Heart right ventricle (tissue), 16 donors: ENCODE measurements around the gene LCNL1. TPM values are rescaled to one million over a fixed set of nuclear protein-coding genes. Genes with fewer than 3 reads are reported as not detected.
A peak's percentile ranks its signal among the peaks of the same experiment; 100 is the strongest.

Experiments
- ATAC-seq, 8 donors: fragments of 200-7000 bp; cut with Tn5 transposase; one replicate each; pipeline ENCODE4 v1.9.1; 2020; ENCODE audit warnings: mild to moderate bottlenecking in 8 of 8, moderate library complexity in 8 of 8, moderate number of reproducible peaks in 1 of 8
- DNase-seq, 2 donors: peaks; one replicate each; pipeline ENCODE4 v3.0.0-alpha.2; 2020
- H3K27ac ChIP-seq, 10 donors: fragments of 200-600 bp; sonication (generic) in 2 of 10; one replicate each; pipeline versions ENCODE4 v1.5.0 to v1.8.0; 2020 to 2022; ENCODE audit warnings: mild to moderate bottlenecking in 3 of 10
- H3K27me3 ChIP-seq, 7 donors: fragments of 200-600 bp; one replicate each; pipeline ENCODE4 v1.8.0; 2021 to 2022; ENCODE audit warnings: mild to moderate bottlenecking in 2 of 7
- H3K36me3 ChIP-seq, 9 donors: fragments of 200-600 bp; sonication (generic) in 1 of 9; one replicate each; pipeline versions ENCODE4 v1.5.0 to v1.8.0; 2020 to 2022; ENCODE audit warnings: mild to moderate bottlenecking in 2 of 9
- H3K4me1 ChIP-seq, 9 donors: fragments of 200-600 bp; sonication (generic) in 1 of 9; one replicate each; pipeline versions ENCODE4 v1.5.0 to v1.8.0; 2020 to 2022; ENCODE audit warnings: mild to moderate bottlenecking in 4 of 9
- H3K4me3 ChIP-seq, 10 donors: fragments of 200-600 bp; sonication (generic) in 2 of 10; one replicate each; pipeline versions ENCODE4 v1.5.0 to v1.8.0; 2020 to 2022; ENCODE audit warnings: mild to moderate bottlenecking in 7 of 10, moderate library complexity in 2 of 10
- H3K9me3 ChIP-seq, 11 donors: fragments of 200-600 bp in 10 of 11; sonication (generic) in 2 of 11; one replicate each; pipeline versions ENCODE4 v1.5.0 to v1.8.0; 2013 to 2022; ENCODE audit warnings: mild to moderate bottlenecking in 2 of 11, control low read depth in 1 of 11, moderate library complexity in 1 of 11
- WGBS, 2 donors: extraction: QIAGEN DNeasy Blood & Tissue Kit; methylation state at CpG; one replicate each; pipeline ENCODE4 v1.1.7; 2013; ENCODE audit warnings: inconsistent platforms in 1 of 2; 5-methylcytosine and 5-hydroxymethylcytosine counted together
- intact Hi-C, 10 donors: fragments of 100-400 bp; cut with DNase I; formaldehyde crosslinking; loops; one replicate each; pipeline versions ENCODE4 v1.11.1 to v1.14.2; 2022
- polyA plus RNA-seq, 2 donors: library from polyadenylated mRNA; stranded (reverse); fragments of 200-250 nt; gene quantifications; one replicate each; pipeline ENCODE4 v1.2.3, GENCODE V29; 2013
- total RNA-seq, 10 donors: library from RNA; stranded (reverse); fragmentation: NEBNext Ultra II Directional in 3 of 10; extraction: Animal tissue kit (Norgen Biotek cat#: 25700) in 3 of 10; gene quantifications; one replicate each; pipeline versions ENCODE4 v1.2.1 to v1.2.4, GENCODE V29; 2021 to 2023
- TF ChIP-seq, protein P1 (sequence below), 9 donors: fragments of 200-600 bp; sonication (generic) in 2 of 9; IDR thresholded peaks; one replicate each; pipeline versions ENCODE4 v1.5.0 to v1.8.0; 2021 to 2022; ENCODE audit warnings: antibody characterized with exemption in 9 of 9, mild to moderate bottlenecking in 5 of 9, moderate library complexity in 1 of 9
- donor health status: Arrhythmogenic right ventricular cardiomyopathy.
- donor health status: ischemic (EF 13 %, LVEDD 7.1; RV severe dilation, severe dysfunction).
- donor health status: healthy with polysubstance abuse.
- donor health status: DM: no; HTN: yes; CAD: no.
- donor health status: DM: no; HTN: no; CAD: no.
- donor health status: ischemic (EF 25% LVEDD 6.9; RV normal size, moderate dysfunction).
- donor health status: ischemic (EF 25% LVEDD 5.7; RV mildly dilated, moderate dysfunction).
- donor health status: healthy.
- donor health status: DM: yes; HTN: yes; CAD: no.
- donor health status: Ischemic cardiomyopathy.
- donor health status: ischemic (EF 35%, LVEDD 5.7; RV mildly dilated, moderate dysfunction).
- donor health status: nonischemic (EF 11% LVEDD 7.7; RV severe dilation, severe dysfunction).
- donor health status: DM: yes; HTN: yes; CAD: no.
- donor health status: PGD.
- donor health status: ischemic (EF 29% LVEDD 5.4; RV normal size, mild dysfunction).
- donor health status: nonischemic (EF 23%, LVEDD 6.1; RV moderate dilation, normal function).

LCNL1 gene
- total and polyA plus RNA-seq, 12 donors, result 0.10 to 10.9 (median 6.4) TPM

DNA sequence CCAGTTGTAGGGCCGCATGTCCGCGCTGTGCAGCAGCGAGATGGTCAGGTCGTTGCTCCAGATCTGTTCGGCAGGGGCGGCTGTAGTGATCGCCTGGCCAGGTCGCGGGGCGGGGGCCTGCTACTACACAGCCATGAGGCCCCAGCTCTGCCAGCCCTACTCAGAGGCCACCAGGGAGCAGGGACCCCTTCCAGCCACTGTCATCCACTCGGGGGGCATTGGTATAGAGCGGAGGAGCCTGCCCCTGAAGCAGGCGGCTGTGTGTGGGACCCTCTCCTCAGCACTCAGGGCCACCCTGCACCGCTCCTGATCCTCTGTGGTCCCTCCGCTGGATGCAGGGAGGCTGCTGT, 39.9 kb upstream of the LCNL1 start:
- H3K4me3 ChIP-seq, result peak overlapping the region in 9 of 10 donors; percentile 66 to 99 (median 95)
- ATAC-seq (no peak), DNase-seq (no peak)
- TF ChIP-seq, protein P1, sequence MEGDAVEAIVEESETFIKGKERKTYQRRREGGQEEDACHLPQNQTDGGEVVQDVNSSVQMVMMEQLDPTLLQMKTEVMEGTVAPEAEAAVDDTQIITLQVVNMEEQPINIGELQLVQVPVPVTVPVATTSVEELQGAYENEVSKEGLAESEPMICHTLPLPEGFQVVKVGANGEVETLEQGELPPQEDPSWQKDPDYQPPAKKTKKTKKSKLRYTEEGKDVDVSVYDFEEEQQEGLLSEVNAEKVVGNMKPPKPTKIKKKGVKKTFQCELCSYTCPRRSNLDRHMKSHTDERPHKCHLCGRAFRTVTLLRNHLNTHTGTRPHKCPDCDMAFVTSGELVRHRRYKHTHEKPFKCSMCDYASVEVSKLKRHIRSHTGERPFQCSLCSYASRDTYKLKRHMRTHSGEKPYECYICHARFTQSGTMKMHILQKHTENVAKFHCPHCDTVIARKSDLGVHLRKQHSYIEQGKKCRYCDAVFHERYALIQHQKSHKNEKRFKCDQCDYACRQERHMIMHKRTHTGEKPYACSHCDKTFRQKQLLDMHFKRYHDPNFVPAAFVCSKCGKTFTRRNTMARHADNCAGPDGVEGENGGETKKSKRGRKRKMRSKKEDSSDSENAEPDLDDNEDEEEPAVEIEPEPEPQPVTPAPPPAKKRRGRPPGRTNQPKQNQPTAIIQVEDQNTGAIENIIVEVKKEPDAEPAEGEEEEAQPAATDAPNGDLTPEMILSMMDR (IDR thresholded peaks at IDR 0.05), result no peak
- H3K36me3 ChIP-seq, result peaks cover 10 to 48% (median 28%) of the 10 kb centered on the region in 9 donors
- 92% methylated on average over 16 of the region's 16 CpGs for WGBS, 2 donors
- no peaks in the 10 kb centered on the region for H3K9me3 ChIP-seq
- H3K27ac ChIP-seq, result peak overlapping the region in 6 of 10 donors; percentile 94 to 99 (median 98)
- intact Hi-C loops, result loop anchor here in 7 of 10 donors (5.0 kb wide), 6 partner anchors 41 to 151 kb away; partner anchors contain the start of genes PHPT1 (in 3 of the 7), TMEM141 (in 2 of the 7), AJM1 (in 1 of the 7) and MAMDC4 (in 1 of the 7)
- peaks cover 13 to 63% (median 31%) of the 10 kb centered on the region in 9 donors for H3K4me1 ChIP-seq
- no peaks in the 10 kb centered on the region for H3K27me3 ChIP-seq

DNA sequence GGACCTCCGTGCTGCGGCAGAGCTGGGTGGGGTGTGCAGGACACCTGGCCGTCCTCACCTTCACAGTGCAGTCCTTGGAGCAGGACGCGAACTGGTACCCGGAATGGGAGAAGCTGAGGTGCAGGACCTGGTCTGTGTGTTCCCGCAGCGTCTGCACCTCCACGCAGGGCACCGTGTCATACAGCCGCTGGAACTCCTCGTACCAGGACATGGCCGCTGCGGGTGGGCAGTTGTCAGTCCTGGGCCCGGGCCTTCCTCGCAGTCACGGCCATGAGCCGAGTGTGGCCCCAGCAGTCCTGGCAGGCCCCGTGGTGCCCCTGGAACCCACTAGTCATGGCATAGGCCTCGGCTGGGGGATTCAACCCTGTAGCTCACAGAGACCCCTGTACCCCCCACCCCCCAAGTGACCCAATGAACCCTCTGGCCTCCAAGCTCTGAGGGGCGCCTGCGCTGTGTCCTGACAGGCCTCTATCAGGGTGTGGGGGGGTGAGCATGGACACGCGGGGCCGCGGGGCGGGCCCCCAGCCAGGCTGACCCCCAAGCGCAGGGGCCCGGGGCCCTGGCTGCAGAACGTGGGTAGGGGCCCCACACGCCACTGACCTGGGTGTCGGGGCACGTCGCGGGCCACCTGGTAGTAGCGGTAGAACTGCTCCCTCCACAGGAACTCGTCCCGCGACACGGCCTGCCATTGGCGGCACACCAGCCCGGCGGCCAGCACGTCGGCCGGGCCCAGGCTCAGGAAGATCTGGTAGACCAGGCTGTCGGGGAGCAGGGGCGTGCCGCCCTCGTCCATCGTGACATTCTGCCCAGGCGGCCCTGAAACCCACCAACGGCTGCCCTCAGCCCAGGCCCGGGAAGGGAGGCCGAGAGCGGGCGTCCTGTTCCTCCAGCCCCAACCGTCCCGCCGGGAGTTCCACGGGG, 39.2 kb upstream of the LCNL1 start:
- 18 to 20% methylated on average over 56 to 61 of the region's 61 CpGs for WGBS, 2 donors

DNA sequence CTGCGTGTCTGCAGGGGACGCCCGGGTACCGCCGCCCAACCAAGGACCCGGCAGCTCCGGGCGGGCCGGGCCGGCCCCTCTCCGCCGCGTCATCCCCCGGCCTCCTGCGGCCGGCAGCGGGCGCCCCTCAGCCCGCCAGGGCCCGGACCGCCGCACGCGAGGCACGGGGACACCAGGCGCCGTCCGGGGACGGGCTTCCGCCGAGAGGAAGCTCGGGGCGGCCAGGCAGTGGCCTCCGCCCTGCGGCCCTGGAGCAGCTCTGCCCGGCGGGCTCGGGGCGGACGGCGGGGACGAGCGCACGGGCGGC, 38.6 kb upstream of the LCNL1 start:
- Histone ChIP-seq H3K27me3 (no peaks in the 10 kb centered on the region), H3K9me3 (no peaks in the 10 kb centered on the region), H3K4me1 (peaks cover 22 to 74% (median 40%) of the 10 kb centered on the region in 9 donors), H3K27ac (peak overlapping the region; percentile 94 to 99 (median 98)), H3K4me3 (peak overlapping the region; percentile 66 to 99 (median 92)), H3K36me3 (peaks cover 10 to 42% (median 28%) of the 10 kb centered on the region in 9 donors)
- ATAC-seq (peak in 6 of 8 donors; percentile 0 to 61 (median 17)), DNase-seq (no peak)
- 0% methylated on average over 29 to 45 of the region's 45 CpGs for WGBS, 2 donors
- TF ChIP-seq, protein P1 (IDR thresholded peaks at IDR 0.05), result peak in 1 of 9 donors; percentile 8
- intact Hi-C loops, result loop anchor here in 8 of 10 donors (1.0 to 5.0 kb wide), 12 partner anchors 42 to 154 kb away; partner anchors contain the start of genes PHPT1 (in 5 of the 8), TMEM141 (in 4 of the 8), AJM1 (in 2 of the 8) and TRAF2 (in 2 of the 8)

More for the DNA sequence above, 39.2 kb upstream of the LCNL1 start:
- Histone ChIP-seq H3K36me3 (peaks cover 10 to 45% (median 28%) of the 10 kb centered on the region in 9 donors), H3K4me3 (peak overlapping the region; percentile 66 to 99 (median 92)), H3K27me3 (no peaks in the 10 kb centered on the region), H3K4me1 (peaks cover 18 to 70% (median 36%) of the 10 kb centered on the region in 9 donors), H3K9me3 (no peaks in the 10 kb centered on the region), H3K27ac (peak overlapping the region; percentile 94 to 99 (median 98))
- peak in 2 of 8 donors; percentile 0 for ATAC-seq
- intact Hi-C loops, result loop anchor here in 8 of 10 donors (1.0 to 5.0 kb wide), 12 partner anchors 41 to 153 kb away; partner anchors contain the start of genes PHPT1 (in 5 of the 8), TMEM141 (in 4 of the 8), AJM1 (in 2 of the 8) and TRAF2 (in 2 of the 8)
- TF ChIP-seq, protein P1 (IDR thresholded peaks at IDR 0.05), result peak in 3 of 9 donors; percentile 12 to 43 (median 43)
- no peak for DNase-seq
